ENCODE measurements around the gene SAV1.

- no peak for TF ChIP-seq CTCF (conservative IDR thresholded peaks at IDR 0.05; ENCODE audit: low read depth, low read length)
- no peak for TF ChIP-seq EZH2 (IDR thresholded peaks at IDR 0.05; ENCODE audit: low read length, unreplicated experiment)
Observed at GRCh38 chr14:50677527-50678063, 9.5 kb upstream of the SAV1 start.

All from PC-3 (cell line).